ENCODE data around the gene SPECC1L. TPM values are rescaled to one million over a fixed set of nuclear protein-coding genes. Genes with fewer than 3 reads are reported as not detected.
A peak's percentile ranks its signal among the peaks of the same experiment; 100 is the strongest.
"Not testable (repeated sequence)": the region's sequence is repeated elsewhere in the genome, so short reads cannot be mapped to it uniquely, and the experiment has no call there.

Gene SPECC1L
- total and polyA plus RNA-seq, 4 experiments from 2014 or later = 4.3 to 62.1 (median 32.0) TPM

DNA sequence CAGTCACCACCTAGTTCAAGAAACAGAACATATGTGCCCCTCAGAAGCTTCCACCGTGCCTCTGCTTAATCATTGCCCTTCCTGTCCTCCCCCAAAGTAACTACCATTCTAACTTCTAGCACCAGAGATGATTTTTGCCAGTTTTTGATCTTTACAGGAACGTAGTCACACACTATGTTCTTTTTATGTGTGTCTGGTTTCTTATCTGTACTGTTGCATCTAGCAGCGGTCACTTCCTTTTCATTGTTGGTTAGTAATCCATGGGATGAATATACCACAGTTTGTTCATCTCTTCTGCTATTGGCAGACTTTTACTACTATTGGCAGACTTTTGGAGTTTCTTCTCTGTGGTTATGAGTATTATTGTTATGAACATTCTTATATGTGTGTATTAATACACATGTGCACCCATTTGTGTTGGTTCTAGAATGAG is 34.6 kb downstream of the SPECC1L start:
- ChIA-PET POLR2A (ENCODE audit: partially characterized antibody) (no interaction called here), CTCF (ENCODE audit: partially characterized antibody) (no interaction called here)
- H3K36me3 Mint-ChIP-seq = peaks cover 20 to 47% of the 10 kb centered on the region in 2 donors
- Histone ChIP-seq H3K9me3 (ENCODE audit: control insufficient read depth in 1 of 2, low read length in 2 of 2) (no peaks in the 10 kb centered on the region), H3K36me3 (ENCODE audit: insufficient read depth, low read length) (peaks cover 3% of the 10 kb centered on the region), H3K4me1 (ENCODE audit: insufficient read depth, low read length) (peaks cover 39% of the 10 kb centered on the region), H3K4me3 (ENCODE audit: low read length in 2 of 2) (no peak overlapping the region), H3K27me3 (ENCODE audit: insufficient read depth, low read length) (no peaks in the 10 kb centered on the region), H3K27ac (ENCODE audit: low read depth, low read length) (no peak overlapping the region)
- DNase-seq = peak in 4 of 5 donors; percentile 42 to 54 (median 46)
- H3K4me3 Mint-ChIP-seq = peak overlapping the region in 6 of 8 donors; percentile 12 to 65 (median 39)
- peaks cover 42 to 61% (median 53%) of the 10 kb centered on the region in 4 donors for H3K4me1 Mint-ChIP-seq
- peak overlapping the region in 6 of 7 donors; percentile 3 to 50 (median 22) for H3K27ac Mint-ChIP-seq
- intact Hi-C loops (cut with micrococcal nuclease) = no loop called here
- peaks cover 0 to 2% (median 0%) of the 10 kb centered on the region in 8 donors for H3K9me3 Mint-ChIP-seq
- H3K27me3 Mint-ChIP-seq = no peaks in the 10 kb centered on the region

DNA sequence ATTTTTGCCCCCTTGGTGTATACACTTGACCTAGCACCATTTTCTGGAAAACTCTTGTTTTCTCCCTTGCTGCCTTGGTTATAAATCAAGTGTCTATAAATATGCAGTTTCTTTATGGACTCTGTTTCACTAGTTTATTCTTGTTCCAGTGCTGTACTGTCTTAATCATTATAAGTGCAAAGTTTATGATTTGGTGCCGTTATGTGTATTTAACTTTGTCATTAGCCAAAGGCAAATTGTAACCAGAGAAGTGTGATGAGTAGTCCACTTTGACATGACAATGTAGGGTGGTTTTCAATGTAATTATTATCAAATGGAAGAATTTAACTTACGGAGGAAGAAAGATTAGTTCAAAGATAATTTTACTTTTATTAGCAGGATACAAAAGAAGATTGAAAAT is 40.3 kb downstream of the SPECC1L start:
- CTCF ChIA-PET (ENCODE audit: partially characterized antibody) = no interaction called here
- H3K4me3 ChIP-seq (ENCODE audit: low read length in 2 of 2) = no peak overlapping the region
- Mint-ChIP-seq H3K4me3 (no peak overlapping the region), H3K36me3 (peaks cover 35 to 57% of the 10 kb centered on the region in 2 donors), H3K27ac (no peak overlapping the region), H3K27me3 (no peaks in the 10 kb centered on the region), H3K4me1 (peaks cover 10 to 17% (median 11%) of the 10 kb centered on the region in 4 donors), H3K9me3 (no peaks in the 10 kb centered on the region)
- peaks cover under 1% of the 10 kb centered on the region for H3K4me1 ChIP-seq (ENCODE audit: insufficient read depth, low read length)
- H3K36me3 ChIP-seq (ENCODE audit: insufficient read depth, low read length) = peaks cover 20% of the 10 kb centered on the region
- intact Hi-C loops (cut with micrococcal nuclease) = no loop called here
- H3K9me3 ChIP-seq (ENCODE audit: control insufficient read depth in 1 of 2, low read length in 2 of 2) = no peaks in the 10 kb centered on the region
- POLR2A ChIA-PET (ENCODE audit: partially characterized antibody) = no interaction called here
- no peak for DNase-seq
- no peaks in the 10 kb centered on the region for H3K27me3 ChIP-seq (ENCODE audit: insufficient read depth, low read length)
- no peak overlapping the region for H3K27ac ChIP-seq (ENCODE audit: low read depth, low read length)

DNA sequence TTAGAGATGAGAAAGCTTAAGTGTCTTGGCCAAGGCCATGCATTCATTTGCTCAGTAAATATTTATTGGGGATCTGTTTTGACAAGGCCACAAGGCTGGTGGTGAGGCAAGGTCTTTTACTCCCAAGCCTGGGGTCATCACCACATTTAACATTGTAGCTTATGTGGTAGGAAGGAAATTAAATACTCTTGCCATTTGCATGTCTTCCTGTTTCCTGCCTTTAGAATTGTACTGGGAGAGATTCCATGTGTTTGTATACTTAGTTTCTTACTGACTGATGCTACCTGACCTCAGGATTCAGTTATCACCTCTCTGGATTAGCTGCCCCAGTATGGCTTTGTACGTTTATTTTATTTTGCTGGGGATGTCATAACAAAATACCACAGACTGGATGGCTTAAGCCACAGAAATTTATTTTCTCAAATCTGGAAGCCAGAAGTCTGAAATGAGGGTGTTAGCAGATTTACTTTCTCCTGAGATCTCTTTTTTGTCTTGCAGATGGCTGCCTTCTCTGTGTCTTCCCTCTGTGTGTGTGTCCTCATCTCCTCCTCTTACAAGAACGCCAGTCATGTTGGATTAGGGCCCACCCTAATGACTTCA is 44.8 kb downstream of the SPECC1L start:
- no peaks in the 10 kb centered on the region for H3K27me3 ChIP-seq (ENCODE audit: insufficient read depth, low read length)
- peaks cover under 1 to 5% (median 3%) of the 10 kb centered on the region in 4 donors for H3K4me1 Mint-ChIP-seq
- peak overlapping the region in 2 of 7 donors; percentile 39 to 53 for H3K27ac Mint-ChIP-seq
- CTCF ChIA-PET (ENCODE audit: partially characterized antibody) = interaction anchor here (0.9 kb wide), 1 partner anchor 9 kb away, joined by 3 read pairs; no protein-coding TSS in a partner anchor
- no peak overlapping the region for H3K4me3 ChIP-seq (ENCODE audit: low read length in 2 of 2)
- no peak overlapping the region for H3K4me3 Mint-ChIP-seq
- DNase-seq = no peak
- H3K4me1 ChIP-seq (ENCODE audit: insufficient read depth, low read length) = no peaks in the 10 kb centered on the region
- peaks cover 33 to 46% of the 10 kb centered on the region in 2 donors for H3K36me3 Mint-ChIP-seq
- H3K9me3 Mint-ChIP-seq = no peaks in the 10 kb centered on the region
- H3K27me3 Mint-ChIP-seq = no peaks in the 10 kb centered on the region
- no peaks in the 10 kb centered on the region for H3K9me3 ChIP-seq (ENCODE audit: control insufficient read depth in 1 of 2, low read length in 2 of 2)
- H3K27ac ChIP-seq (ENCODE audit: low read depth, low read length) = no peak overlapping the region
- peaks cover 15% of the 10 kb centered on the region for H3K36me3 ChIP-seq (ENCODE audit: insufficient read depth, low read length)
- POLR2A ChIA-PET (ENCODE audit: partially characterized antibody) = no interaction called here
- intact Hi-C loops (cut with micrococcal nuclease) = no loop called here

DNA sequence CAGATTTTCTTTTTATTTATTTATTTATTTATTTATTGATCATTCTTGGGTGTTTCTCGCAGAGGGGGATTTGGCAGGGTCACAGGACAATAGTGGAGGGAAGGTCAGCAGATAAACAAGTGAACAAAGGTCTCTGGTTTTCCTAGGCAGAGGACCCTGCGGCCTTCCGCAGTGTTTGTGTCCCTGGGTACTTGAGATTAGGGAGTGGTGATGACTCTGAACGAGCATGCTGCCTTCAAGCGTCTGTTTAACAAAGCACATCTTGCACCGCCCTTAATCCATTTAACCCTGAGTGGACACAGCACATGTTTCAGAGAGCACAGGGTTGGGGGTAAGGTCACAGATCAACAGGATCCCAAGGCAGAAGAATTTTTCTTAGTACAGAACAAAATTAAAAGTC is 45.6 kb downstream of the SPECC1L start:
- H3K4me1 Mint-ChIP-seq; H3K27ac ChIP-seq (ENCODE audit: low read depth, low read length); H3K9me3 ChIP-seq (ENCODE audit: control insufficient read depth in 1 of 2, low read length in 2 of 2); POLR2A ChIA-PET (ENCODE audit: partially characterized antibody); H3K4me3 Mint-ChIP-seq; CTCF ChIA-PET (ENCODE audit: partially characterized antibody); DNase-seq; H3K27ac Mint-ChIP-seq; H3K27me3 ChIP-seq (ENCODE audit: insufficient read depth, low read length); H3K4me3 ChIP-seq (ENCODE audit: low read length in 2 of 2); H3K27me3 Mint-ChIP-seq; H3K9me3 Mint-ChIP-seq; H3K4me1 ChIP-seq (ENCODE audit: insufficient read depth, low read length); intact Hi-C loops (cut with micrococcal nuclease): not testable (repeated sequence)
- H3K36me3 ChIP-seq (ENCODE audit: insufficient read depth, low read length) = peaks cover 17% of the 10 kb centered on the region
- H3K36me3 Mint-ChIP-seq = peaks cover 40 to 51% of the 10 kb centered on the region in 2 donors

DNA sequence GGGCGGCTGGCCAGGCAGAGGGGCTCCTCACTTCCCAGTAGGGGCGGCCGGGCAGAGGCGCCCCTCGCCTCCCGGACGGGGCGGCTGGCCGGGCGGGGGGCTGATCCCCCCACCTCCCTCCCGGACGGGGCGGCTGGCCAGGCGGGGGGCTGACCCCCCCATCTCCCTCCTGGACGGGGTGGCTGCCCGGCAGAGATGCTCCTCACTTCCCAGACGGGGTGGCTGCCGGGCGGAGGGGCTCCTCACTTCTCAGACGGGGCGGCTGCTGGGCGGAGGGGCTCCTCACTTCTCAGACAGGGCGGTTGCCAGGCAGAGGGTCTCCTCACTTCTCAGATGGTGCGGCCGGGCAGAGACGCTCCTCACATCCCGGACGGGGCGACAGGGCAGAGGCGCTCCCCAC is 46.9 kb downstream of the SPECC1L start:
- CTCF ChIA-PET (ENCODE audit: partially characterized antibody); H3K27ac ChIP-seq (ENCODE audit: low read depth, low read length); intact Hi-C loops (cut with micrococcal nuclease); H3K9me3 Mint-ChIP-seq; DNase-seq; H3K4me3 ChIP-seq (ENCODE audit: low read length in 2 of 2); H3K9me3 ChIP-seq (ENCODE audit: control insufficient read depth in 1 of 2, low read length in 2 of 2); H3K27me3 Mint-ChIP-seq; H3K4me1 ChIP-seq (ENCODE audit: insufficient read depth, low read length); H3K4me3 Mint-ChIP-seq; H3K4me1 Mint-ChIP-seq; H3K27me3 ChIP-seq (ENCODE audit: insufficient read depth, low read length); POLR2A ChIA-PET (ENCODE audit: partially characterized antibody); H3K27ac Mint-ChIP-seq: not testable (repeated sequence)
- H3K36me3 ChIP-seq (ENCODE audit: insufficient read depth, low read length) = peaks cover 30% of the 10 kb centered on the region
- peaks cover 51 to 60% of the 10 kb centered on the region in 2 donors for H3K36me3 Mint-ChIP-seq

DNA sequence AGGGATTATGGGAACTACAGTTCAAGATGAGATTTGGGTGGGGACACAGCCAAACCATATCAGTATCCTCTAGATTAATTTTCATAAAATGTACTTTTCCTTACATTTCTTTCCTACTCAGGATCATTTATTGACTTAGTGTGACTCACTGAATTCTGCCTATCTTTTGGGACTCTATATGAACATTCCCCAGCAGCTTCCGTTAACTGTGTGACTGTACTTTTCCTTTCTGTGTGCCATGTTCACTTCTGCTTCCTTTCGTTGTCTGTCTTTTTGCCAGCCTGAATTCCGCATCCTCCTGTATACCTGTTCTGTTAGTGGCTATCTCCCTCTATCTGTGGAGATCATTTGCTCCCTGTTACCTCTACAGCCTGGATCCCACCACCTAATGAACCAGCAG is 48.8 kb downstream of the SPECC1L start:
- Histone ChIP-seq H3K4me3 (ENCODE audit: low read length in 2 of 2) (no peak overlapping the region), H3K9me3 (ENCODE audit: control insufficient read depth in 1 of 2, low read length in 2 of 2) (no peaks in the 10 kb centered on the region), H3K27ac (ENCODE audit: low read depth, low read length) (no peak overlapping the region), H3K27me3 (ENCODE audit: insufficient read depth, low read length) (no peaks in the 10 kb centered on the region), H3K4me1 (ENCODE audit: insufficient read depth, low read length) (no peaks in the 10 kb centered on the region), H3K36me3 (ENCODE audit: insufficient read depth, low read length) (peaks cover 24% of the 10 kb centered on the region)
- Mint-ChIP-seq H3K27me3 (no peaks in the 10 kb centered on the region), H3K9me3 (no peaks in the 10 kb centered on the region), H3K4me1 (peaks cover 0 to 6% (median 2%) of the 10 kb centered on the region in 4 donors), H3K36me3 (peaks cover 44 to 59% of the 10 kb centered on the region in 2 donors), H3K4me3 (no peak overlapping the region), H3K27ac (peak overlapping the region in 2 of 7 donors; percentile 19 to 68)
- ChIA-PET POLR2A (ENCODE audit: partially characterized antibody) (no interaction called here), CTCF (ENCODE audit: partially characterized antibody) (no interaction called here)
- no peak for DNase-seq
- intact Hi-C loops (cut with micrococcal nuclease) = no loop called here

DNA sequence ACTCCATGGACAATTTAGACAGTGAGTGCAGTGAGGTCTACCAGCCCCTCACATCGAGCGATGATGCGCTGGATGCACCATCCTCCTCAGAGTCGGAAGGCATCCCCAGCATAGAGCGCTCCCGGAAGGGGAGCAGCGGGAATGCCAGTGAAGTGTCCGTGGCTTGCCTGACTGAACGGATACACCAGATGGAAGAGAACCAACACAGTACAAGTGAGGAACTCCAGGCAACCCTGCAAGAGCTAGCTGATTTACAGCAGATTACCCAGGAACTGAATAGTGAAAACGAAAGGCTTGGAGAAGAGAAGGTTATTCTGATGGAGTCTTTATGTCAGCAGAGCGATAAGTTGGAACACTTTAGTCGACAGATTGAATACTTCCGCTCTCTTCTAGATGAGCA is 51.4 kb downstream of the SPECC1L start:
- DNase-seq = no peak
- peaks cover 15% of the 10 kb centered on the region for H3K36me3 ChIP-seq (ENCODE audit: insufficient read depth, low read length)
- H3K27ac ChIP-seq (ENCODE audit: low read depth, low read length) = no peak overlapping the region
- Mint-ChIP-seq H3K4me1 (peaks cover 5 to 12% (median 10%) of the 10 kb centered on the region in 4 donors), H3K36me3 (peaks cover 36 to 55% of the 10 kb centered on the region in 2 donors), H3K27ac (no peak overlapping the region), H3K4me3 (no peak overlapping the region), H3K27me3 (no peaks in the 10 kb centered on the region), H3K9me3 (no peaks in the 10 kb centered on the region)
- H3K27me3 ChIP-seq (ENCODE audit: insufficient read depth, low read length) = no peaks in the 10 kb centered on the region
- no peaks in the 10 kb centered on the region for H3K9me3 ChIP-seq (ENCODE audit: control insufficient read depth in 1 of 2, low read length in 2 of 2)
- H3K4me3 ChIP-seq (ENCODE audit: low read length in 2 of 2) = no peak overlapping the region
- intact Hi-C loops (cut with micrococcal nuclease) = no loop called here
- CTCF ChIA-PET (ENCODE audit: partially characterized antibody) = interaction anchor here (1.1 to 2.2 kb wide), 2 partner anchors 182 to 200 kb away, joined by 4 read pairs; no protein-coding TSS in a partner anchor
- no peaks in the 10 kb centered on the region for H3K4me1 ChIP-seq (ENCODE audit: insufficient read depth, low read length)
- POLR2A ChIA-PET (ENCODE audit: partially characterized antibody) = no interaction called here
